Common myeloid progenitor, CD34-positive (primary cell): Measurements from ENCODE around the gene OR51S1. TPM values are rescaled to one million over a fixed set of nuclear protein-coding genes. Genes with fewer than 3 reads are reported as not detected.

Experiments
- CTCF ChIA-PET: fragments of 350-600 bp; sonication (Branson Sonifier 250); formaldehyde crosslinking; loops from one replicate; lab custom pipeline; 2021; ENCODE audit warnings: antibody characterized with exemption; lab: Charles Lee
- POLR2A ChIA-PET: fragments of 350-600 bp; sonication (Branson Sonifier 250); formaldehyde crosslinking; loops from one replicate; lab custom pipeline; 2021; ENCODE audit warnings: antibody characterized with exemption; lab: Charles Lee
- DNase-seq, 3 donors: peaks; one replicate each; pipeline versions ENCODE4 v3.0.0 to v3.0.0-alpha.2; 2013
- H3K27ac ChIP-seq, 2 experiments: 1 replicate in 1 of 2; 2 replicates in 1 of 2; pipeline ENCODE4 v1.7.0; 2013; ENCODE audit warnings: inconsistent platforms in 2 of 2, low read length in 2 of 2, mild to moderate bottlenecking in 2 of 2, low read depth in 1 of 2, moderate library complexity in 1 of 2; ENCODE audit not compliant: severe bottlenecking in 2 of 2, insufficient read depth in 1 of 2, poor library complexity in 1 of 2
- H3K27me3 ChIP-seq, 5 experiments: replicated peaks in 2 of 5; 1 replicate in 3 of 5; 2 replicates in 2 of 5; pipeline versions ENCODE4 v1.6.1 to v1.7.0; 2013; ENCODE audit warnings: low read length in 4 of 5, mild to moderate bottlenecking in 2 of 5, moderate library complexity in 2 of 5, inconsistent platforms in 1 of 5; ENCODE audit not compliant: insufficient read depth in 5 of 5, control insufficient read depth in 4 of 5
- H3K36me3 ChIP-seq, 4 experiments: 1 replicate in 2 of 4; 2 replicates in 2 of 4; pipeline versions ENCODE4 v1.6.1 to v1.7.0; 2013; ENCODE audit warnings: low read length in 3 of 4, control low read depth in 1 of 4, mild to moderate bottlenecking in 1 of 4; ENCODE audit not compliant: control insufficient read depth in 4 of 4, insufficient read depth in 4 of 4
- H3K4me1 ChIP-seq, 4 experiments: 1 replicate in 3 of 4; 2 replicates in 1 of 4; pipeline versions ENCODE4 v1.6.1 to v1.7.1; 2013; ENCODE audit warnings: low read length in 3 of 4, mild to moderate bottlenecking in 3 of 4, control low read depth in 1 of 4, inconsistent platforms in 1 of 4, moderate library complexity in 1 of 4; ENCODE audit not compliant: control insufficient read depth in 4 of 4, insufficient read depth in 4 of 4; ENCODE audit errors: control extremely low read depth in 1 of 4
- H3K4me3 ChIP-seq, 7 experiments: 1 replicate in 4 of 7; 2 replicates in 3 of 7; pipeline versions ENCODE4 v1.5.1 to v1.7.0; 2013; ENCODE audit warnings: mild to moderate bottlenecking in 7 of 7, low read length in 6 of 7, moderate library complexity in 6 of 7, inconsistent platforms in 2 of 7, low read depth in 2 of 7, control low read depth in 1 of 7; ENCODE audit not compliant: insufficient read depth in 4 of 7, control insufficient read depth in 1 of 7; ENCODE audit errors: extremely low read depth in 1 of 7
- H3K9me3 ChIP-seq, 5 experiments: 1 replicate in 4 of 5; 2 replicates in 1 of 5; pipeline versions ENCODE4 v1.6.1 to v1.7.1; 2013; ENCODE audit warnings: low read length in 4 of 5, mild to moderate bottlenecking in 2 of 5, inconsistent platforms in 1 of 5, low read depth in 1 of 5, moderate library complexity in 1 of 5; ENCODE audit not compliant: control insufficient read depth in 4 of 5, insufficient read depth in 2 of 5; ENCODE audit errors: control extremely low read depth in 1 of 5
- WGBS: methylation state at CpG from one replicate; pipeline ENCODE4 v1.1.5; 2013; ENCODE audit not compliant: insufficient coverage; 5-methylcytosine and 5-hydroxymethylcytosine counted together
- polyA plus RNA-seq: library from polyadenylated mRNA; unstranded; fragments of 120-200 nt; gene quantifications from one replicate; pipeline ENCODE4 v1.2.1, GENCODE V29; 2013

The OR51S1 gene
- not detected for polyA plus RNA-seq

GRCh38 chr11:4848908-4849532 is at the start of gene OR51S1:
OR51S1 (minus strand) TSS chr11:4849208; CDS start chr11:4849208, 0 bp downstream.
- Histone ChIP-seq H3K4me1 (no peaks in the 10 kb centered on the region), H3K27me3 (no peaks in the 10 kb centered on the region), H3K9me3 (no peaks in the 10 kb centered on the region), H3K36me3 (no peaks in the 10 kb centered on the region), H3K27ac (no peak within 1 kb of the TSS), H3K4me3 (no peak within 1 kb of the TSS)
- WGBS: 87% methylated on average over 9 of the region's 9 CpGs
- POLR2A ChIA-PET: no interaction called here
- CTCF ChIA-PET: no interaction called here
- no peak for DNase-seq

GRCh38 chr11:4891996-4892640 is 43.1 kb upstream of the OR51S1 start:
- ChIA-PET POLR2A (no interaction called here), CTCF (no interaction called here)
- Histone ChIP-seq H3K9me3 (no peaks in the 10 kb centered on the region), H3K27ac (no peak overlapping the region), H3K4me3 (no peak overlapping the region), H3K4me1 (no peaks in the 10 kb centered on the region), H3K27me3 (peaks cover 0 to 3% (median 0%) of the 10 kb centered on the region in 5 experiments), H3K36me3 (no peaks in the 10 kb centered on the region)
- peak in 2 of 3 donors; percentile 1 to 32 for DNase-seq
- WGBS: no CpG with 5 or more reads among the region's 1 CpG

- no peaks in the 10 kb centered on the region for H3K4me1 ChIP-seq
- H3K27me3 ChIP-seq: no peaks in the 10 kb centered on the region
- no peaks in the 10 kb centered on the region for H3K36me3 ChIP-seq
- ChIA-PET CTCF (no interaction called here), POLR2A (no interaction called here)
- H3K4me3 ChIP-seq: no peak overlapping the region
- 100% methylated on average over 2 of the region's 2 CpGs for WGBS
- H3K9me3 ChIP-seq: no peaks in the 10 kb centered on the region
- no peak for DNase-seq
- H3K27ac ChIP-seq: no peak overlapping the region
These were observed 41.3 kb upstream of the OR51S1 start for GRCh38 chr11:4890279-4890678.

GRCh38 chr11:4887591-4887990 is 38.6 kb upstream of the OR51S1 start:
- no peak for DNase-seq
- no peaks in the 10 kb centered on the region for H3K4me1 ChIP-seq
- ChIA-PET POLR2A (no interaction called here), CTCF (no interaction called here)
- no peaks in the 10 kb centered on the region for H3K36me3 ChIP-seq
- H3K4me3 ChIP-seq: no peak overlapping the region
- WGBS: no CpG with 5 or more reads among the region's 1 CpG
- H3K27ac ChIP-seq: no peak overlapping the region
- no peaks in the 10 kb centered on the region for H3K27me3 ChIP-seq
- H3K9me3 ChIP-seq: no peaks in the 10 kb centered on the region

GRCh38 chr11:4886186-4886585 is 37.2 kb upstream of the OR51S1 start:
- CTCF ChIA-PET: no interaction called here
- Histone ChIP-seq H3K9me3 (no peaks in the 10 kb centered on the region), H3K4me3 (no peak overlapping the region), H3K27ac (no peak overlapping the region), H3K36me3 (no peaks in the 10 kb centered on the region), H3K4me1 (no peaks in the 10 kb centered on the region), H3K27me3 (peaks cover 0 to 1% (median 0%) of the 10 kb centered on the region in 5 experiments)
- no peak for DNase-seq
- no CpG with 5 or more reads among the region's 3 CpGs for WGBS
- POLR2A ChIA-PET: no interaction called here

- Histone ChIP-seq H3K36me3 (no peaks in the 10 kb centered on the region), H3K4me1 (no peaks in the 10 kb centered on the region), H3K27me3 (peaks cover 0 to 1% (median 0%) of the 10 kb centered on the region in 5 experiments), H3K9me3 (no peaks in the 10 kb centered on the region), H3K4me3 (no peak overlapping the region), H3K27ac (no peak overlapping the region)
- CTCF ChIA-PET: no interaction called here
- no peak for DNase-seq
- 92% methylated on average over 2 of the region's 3 CpGs for WGBS
- POLR2A ChIA-PET: no interaction called here
These were observed 35.4 kb upstream of the OR51S1 start for GRCh38 chr11:4884361-4884760.

GRCh38 chr11:4882543-4882942 is 33.5 kb upstream of the OR51S1 start:
- no peak for DNase-seq
- ChIA-PET POLR2A (no interaction called here), CTCF (no interaction called here)
- Histone ChIP-seq H3K36me3 (no peaks in the 10 kb centered on the region), H3K27me3 (peaks cover 0 to 1% (median 0%) of the 10 kb centered on the region in 5 experiments), H3K4me1 (no peaks in the 10 kb centered on the region), H3K27ac (no peak overlapping the region), H3K4me3 (no peak overlapping the region), H3K9me3 (no peaks in the 10 kb centered on the region)
- WGBS: 96% methylated on average over 3 of the region's 5 CpGs
